GM18511 (cell line): Measurements from ENCODE around the gene NIT1.

Source experiments
- ATAC-seq: cut with Tn5 transposase; IDR thresholded peaks from one replicate; pipeline ENCODE4 v1.9.1; 2021; ENCODE audit warnings: mild to moderate bottlenecking, moderate library complexity; ENCODE audit not compliant: unreplicated experiment

Gene NIT1

GRCh38 chr1:161145832-161146231 is 27.9 kb downstream of the NIT1 start:
- no peak for ATAC-seq

GRCh38 chr1:161153176-161153575 is 35.3 kb downstream of the NIT1 start:
- ATAC-seq = peak; percentile 13

GRCh38 chr1:161153682-161154337 is 35.9 kb downstream of the NIT1 start, which contains the start of gene UFC1:
Gene UFC1, plus strand, starts transcription at chr1:161153978. Its CDS starts 20 bp downstream, at chr1:161153998.
- peak; percentile 92 for ATAC-seq

DNA sequence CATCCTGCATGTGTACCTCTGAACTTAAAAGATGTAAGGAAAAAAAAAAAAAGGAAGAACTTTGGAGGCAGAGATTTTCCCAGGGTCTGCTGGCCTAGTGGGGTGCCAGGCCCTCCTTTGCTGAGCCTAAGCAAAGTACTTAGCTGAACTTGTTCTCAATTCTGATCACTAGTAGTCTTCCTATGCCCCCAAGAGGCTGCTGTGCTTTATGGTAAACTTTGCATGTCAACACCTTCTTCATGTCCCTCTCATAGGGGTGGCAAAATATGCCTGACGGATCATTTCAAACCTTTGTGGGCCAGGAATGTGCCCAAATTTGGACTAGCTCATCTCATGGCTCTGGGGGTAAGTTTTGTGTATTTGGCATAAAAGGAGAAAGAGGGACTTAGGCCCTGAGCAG is 40.0 kb downstream of the NIT1 start:
- ATAC-seq = no peak

DNA sequence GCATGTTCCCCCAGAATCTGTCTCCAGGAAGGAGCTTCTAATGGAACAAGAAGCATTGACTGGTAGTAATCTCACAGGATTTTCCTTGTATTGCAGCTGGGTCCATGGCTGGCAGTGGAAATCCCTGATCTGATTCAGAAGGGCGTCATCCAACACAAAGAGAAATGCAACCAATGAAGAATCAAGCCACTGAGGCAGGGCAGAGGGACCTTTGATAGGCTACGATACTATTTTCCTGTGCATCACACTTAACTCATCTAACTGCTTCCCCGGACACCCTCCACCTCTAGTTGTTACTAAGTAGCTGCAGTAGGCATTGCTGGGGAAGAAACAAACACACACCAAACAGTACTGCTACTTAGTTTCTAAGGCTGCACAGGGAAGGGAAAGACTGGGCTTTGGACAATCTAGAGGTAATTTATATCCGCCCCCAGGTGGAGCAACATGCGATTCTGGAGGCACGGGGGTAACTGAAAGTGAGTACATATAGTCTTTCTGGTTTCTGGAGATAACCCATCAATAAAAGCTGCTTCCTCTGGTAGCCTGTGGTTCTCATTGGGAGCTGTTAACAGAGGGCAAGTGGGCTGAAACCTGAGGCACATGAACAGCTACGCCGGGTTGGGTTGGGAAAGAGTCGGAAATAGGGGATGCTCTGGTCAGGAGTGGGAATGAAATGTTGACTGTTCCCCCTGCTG is 40.6 kb downstream of the NIT1 start:
- ATAC-seq = no peak

GRCh38 chr1:161159087-161159912 is 41.4 kb downstream of the NIT1 start, which contains the start of gene USP21:
Gene USP21, plus strand, starts transcription at chr1:161159500. Its CDS starts 1,141 bp downstream, at chr1:161160641.
- peak; percentile 92 for ATAC-seq

- ATAC-seq = no peak
These were observed 42.0 kb downstream of the NIT1 start for GRCh38 chr1:161159913-161160243.

DNA sequence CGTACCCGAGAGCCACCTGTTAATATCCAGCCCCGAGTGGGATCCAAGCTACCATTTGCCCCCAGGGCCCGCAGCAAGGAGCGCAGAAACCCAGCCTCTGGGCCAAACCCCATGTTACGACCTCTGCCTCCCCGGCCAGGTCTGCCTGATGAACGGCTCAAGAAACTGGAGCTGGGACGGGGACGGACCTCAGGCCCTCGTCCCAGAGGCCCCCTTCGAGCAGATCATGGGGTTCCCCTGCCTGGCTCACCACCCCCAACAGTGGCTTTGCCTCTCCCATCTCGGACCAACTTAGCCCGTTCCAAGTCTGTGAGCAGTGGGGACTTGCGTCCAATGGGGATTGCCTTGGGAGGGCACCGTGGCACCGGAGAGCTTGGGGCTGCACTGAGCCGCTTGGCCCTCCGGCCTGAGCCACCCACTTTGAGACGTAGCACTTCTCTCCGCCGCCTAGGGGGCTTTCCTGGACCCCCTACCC is 42.8 kb downstream of the NIT1 start:
- ATAC-seq = no peak

DNA sequence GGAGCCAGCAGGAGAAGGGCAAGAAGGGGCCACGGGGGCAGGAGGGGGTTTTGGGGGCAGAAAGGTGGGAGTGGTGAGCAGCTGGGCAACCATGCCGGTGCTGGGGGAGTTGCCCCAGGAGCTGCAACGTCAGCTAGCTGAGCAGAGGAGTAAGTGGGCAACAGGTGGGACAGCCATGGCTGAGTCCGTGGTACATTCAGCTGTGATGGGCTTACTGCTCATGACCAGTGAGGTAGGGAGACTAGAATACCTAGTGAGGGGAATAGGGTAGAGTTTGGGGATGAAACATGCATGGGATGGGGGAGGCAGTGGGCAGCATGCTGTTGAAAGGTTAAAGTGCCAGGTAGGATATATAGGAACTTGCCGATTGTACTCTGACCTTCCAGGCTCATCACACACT is 43.7 kb downstream of the NIT1 start:
- no peak for ATAC-seq

DNA sequence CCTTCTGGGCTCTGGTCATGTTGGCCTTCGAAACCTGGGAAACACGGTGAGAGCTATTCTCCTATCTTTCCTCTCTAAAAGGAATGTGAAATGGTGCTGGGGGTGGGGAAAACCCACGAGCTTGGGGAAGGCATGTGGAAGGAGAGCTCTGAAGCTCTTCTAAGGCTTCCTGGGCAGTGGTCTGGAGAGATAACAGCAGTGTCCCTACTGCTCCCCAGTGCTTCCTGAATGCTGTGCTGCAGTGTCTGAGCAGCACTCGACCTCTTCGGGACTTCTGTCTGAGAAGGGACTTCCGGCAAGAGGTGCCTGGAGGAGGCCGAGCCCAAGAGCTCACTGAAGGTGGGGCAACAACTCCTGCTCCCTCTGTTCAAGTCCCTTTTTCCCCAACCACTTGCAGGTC is 44.1 kb downstream of the NIT1 start:
- ATAC-seq = no peak

DNA sequence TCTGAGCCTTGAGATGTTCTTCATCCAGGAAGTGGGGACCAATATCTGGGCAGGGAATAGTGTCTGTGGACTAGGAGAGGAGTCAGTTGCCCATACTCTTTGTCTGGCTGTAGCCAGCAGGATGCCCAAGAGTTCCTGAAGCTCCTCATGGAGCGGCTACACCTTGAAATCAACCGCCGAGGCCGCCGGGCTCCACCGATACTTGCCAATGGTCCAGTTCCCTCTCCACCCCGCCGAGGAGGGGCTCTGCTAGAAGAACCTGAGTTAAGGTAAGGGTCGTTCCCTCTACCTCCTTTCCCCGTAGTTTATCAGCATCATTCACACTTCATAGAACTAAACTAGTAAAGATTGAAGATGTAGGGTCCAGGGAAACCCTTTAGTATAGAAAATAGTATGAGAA is 44.9 kb downstream of the NIT1 start:
- ATAC-seq = no peak

DNA sequence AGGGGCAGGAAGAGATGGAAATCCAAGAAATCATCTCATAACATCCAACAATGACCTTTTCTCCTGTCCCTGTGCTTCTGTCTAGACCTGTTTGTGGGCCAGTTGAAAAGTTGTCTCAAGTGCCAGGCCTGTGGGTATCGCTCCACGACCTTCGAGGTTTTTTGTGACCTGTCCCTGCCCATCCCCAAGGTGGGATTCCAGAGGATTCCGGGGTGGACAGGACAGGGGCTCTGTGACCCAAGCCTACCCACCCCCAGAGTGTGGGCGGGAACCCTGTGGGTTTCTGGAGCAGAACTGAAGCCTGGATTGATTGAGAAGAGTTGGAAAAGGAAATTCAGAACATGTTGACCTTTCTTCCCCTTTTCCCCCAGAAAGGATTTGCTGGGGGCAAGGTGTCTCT is 45.9 kb downstream of the NIT1 start:
- ATAC-seq = no peak

- no peak for ATAC-seq
These were observed 47.2 kb downstream of the NIT1 start for GRCh38 chr1:161164901-161165610.

GRCh38 chr1:161165742-161166668 is 48.1 kb downstream of the NIT1 start, which contains the start of gene PPOX:
Gene PPOX, plus strand, starts transcription at chr1:161166426. Its CDS starts 422 bp downstream, at chr1:161166848.
- ATAC-seq = peak; percentile 94

DNA sequence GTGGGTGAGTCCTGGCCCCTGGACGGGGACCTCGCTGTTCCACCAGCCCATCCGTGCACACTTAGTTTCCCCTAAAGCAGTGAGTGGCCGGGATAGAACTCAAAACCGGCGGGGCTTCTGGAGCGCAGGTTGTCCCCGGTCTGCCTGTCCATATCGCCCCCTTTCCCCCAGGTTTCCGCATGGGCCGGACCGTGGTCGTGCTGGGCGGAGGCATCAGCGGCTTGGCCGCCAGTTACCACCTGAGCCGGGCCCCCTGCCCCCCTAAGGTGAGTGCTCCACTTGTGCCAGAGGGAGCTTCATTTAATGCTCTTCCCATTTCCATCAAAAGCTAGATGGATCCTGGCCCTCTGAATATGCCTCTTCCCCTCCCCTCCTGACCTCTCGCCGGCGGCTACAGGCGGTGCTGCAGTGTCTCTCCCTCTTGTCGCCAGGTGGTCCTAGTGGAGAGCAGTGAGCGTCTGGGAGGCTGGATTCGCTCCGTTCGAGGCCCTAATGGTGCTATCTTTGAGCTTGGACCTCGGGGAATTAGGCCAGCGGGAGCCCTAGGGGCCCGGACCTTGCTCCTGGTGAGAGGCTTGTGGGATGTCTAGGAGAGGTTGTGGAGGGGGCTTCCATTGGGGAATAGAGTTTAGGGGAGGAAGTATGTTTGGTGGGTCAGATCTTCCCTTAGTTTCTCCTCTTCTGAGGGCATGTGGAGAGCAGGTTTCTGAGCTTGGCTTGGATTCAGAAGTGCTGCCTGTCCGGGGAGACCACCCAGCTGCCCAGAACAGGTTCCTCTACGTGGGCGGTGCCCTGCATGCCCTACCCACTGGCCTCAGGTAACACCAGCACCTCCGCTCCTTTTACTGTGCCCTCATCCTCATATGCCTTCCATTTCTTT is 49.0 kb downstream of the NIT1 start:
- no peak for ATAC-seq

GRCh38 chr1:161168906-161169305 is 51.0 kb downstream of the NIT1 start:
- ATAC-seq = no peak
